Mammary epithelial cell (primary cell): ENCODE results near the gene ARHGDIB.

Experiments
- CTCF ChIP-seq, 2 donors: IDR thresholded peaks in 1 of 2; conservative IDR thresholded peaks in 1 of 2; 2 replicates each; pipeline ENCODE4 v1.5.1; 2011 to 2012; ENCODE audit warnings: inconsistent platforms in 2 of 2, low read length in 2 of 2, mild to moderate bottlenecking in 2 of 2, control low read depth in 1 of 2, low read depth in 1 of 2; ENCODE audit not compliant: insufficient read depth in 1 of 2; ENCODE audit errors: extremely low read depth in 1 of 2
- EZH2 ChIP-seq: IDR thresholded peaks from 2 replicates; pipeline ENCODE4 v1.6.1; 2012; ENCODE audit warnings: low read length, inconsistent platforms, borderline replicate concordance

DNA sequence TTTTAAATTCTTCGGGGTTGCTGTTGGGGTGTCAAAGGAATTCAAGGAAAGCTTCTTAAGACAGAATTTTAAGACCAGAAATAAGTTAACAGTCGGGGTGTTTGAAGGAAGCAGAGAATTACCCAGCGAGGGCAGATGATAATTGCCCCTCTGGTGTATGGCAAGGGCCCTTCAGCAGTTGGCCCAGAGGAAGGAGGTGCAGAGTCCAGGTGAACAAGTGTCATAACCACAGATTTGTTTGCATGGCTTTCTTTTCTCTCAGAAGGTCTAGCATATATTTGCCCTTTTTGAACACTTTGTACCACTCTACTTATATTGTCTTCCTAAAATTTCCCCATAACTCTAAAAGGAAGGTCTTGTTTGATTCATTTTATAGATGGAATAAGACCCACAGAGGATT is 13.2 kb upstream of the ARHGDIB start:
- TF ChIP-seq CTCF (conservative IDR thresholded peaks at IDR 0.05 in 1 of 2, IDR thresholded peaks at IDR 0.05 in 1 of 2; ENCODE audit: extremely low read depth in 1 of 2, insufficient read depth in 1 of 2, low read depth in 1 of 2, low read length in 2 of 2) (no peak), EZH2 (no peak)
